DND-41 (cell line): ENCODE data around the gene FLNC.

Source experiments
- EZH2 ChIP-seq: IDR thresholded peaks from 3 replicates; pipeline ENCODE4 v1.6.1; 2012; ENCODE audit warnings: borderline replicate concordance, low read depth, mild to moderate bottlenecking, moderate library complexity, low read length, inconsistent platforms; ENCODE audit not compliant: severe bottlenecking
- TF ChIP-seq, protein P1 (sequence below): IDR thresholded peaks from 2 replicates; pipeline ENCODE4 v1.5.1; 2012; ENCODE audit warnings: borderline replicate concordance, low read length, moderate library complexity, mild to moderate bottlenecking; ENCODE audit not compliant: poor library complexity, severe bottlenecking; ENCODE audit errors: extremely low read depth

DNA sequence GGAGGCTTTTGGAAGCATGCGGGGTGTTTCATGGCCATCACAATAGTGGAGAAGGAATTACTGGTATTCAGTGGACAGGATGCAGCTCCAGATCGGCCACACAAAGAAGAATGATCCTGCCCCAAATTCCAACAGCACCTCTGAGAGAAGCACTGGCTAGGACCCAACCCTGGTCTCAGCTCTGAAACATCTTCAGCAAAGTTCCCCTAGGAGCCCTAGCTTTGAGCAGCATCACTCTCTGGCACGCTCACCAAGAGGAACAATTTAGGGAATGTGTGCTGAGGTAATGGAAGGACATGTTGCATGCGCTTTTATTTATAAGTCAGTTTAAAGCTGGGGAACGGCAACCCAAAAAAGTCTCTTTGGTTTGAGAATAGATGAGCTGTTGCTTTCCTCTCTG lies 49.1 kb upstream of the FLNC start:
- TF ChIP-seq, protein P1, sequence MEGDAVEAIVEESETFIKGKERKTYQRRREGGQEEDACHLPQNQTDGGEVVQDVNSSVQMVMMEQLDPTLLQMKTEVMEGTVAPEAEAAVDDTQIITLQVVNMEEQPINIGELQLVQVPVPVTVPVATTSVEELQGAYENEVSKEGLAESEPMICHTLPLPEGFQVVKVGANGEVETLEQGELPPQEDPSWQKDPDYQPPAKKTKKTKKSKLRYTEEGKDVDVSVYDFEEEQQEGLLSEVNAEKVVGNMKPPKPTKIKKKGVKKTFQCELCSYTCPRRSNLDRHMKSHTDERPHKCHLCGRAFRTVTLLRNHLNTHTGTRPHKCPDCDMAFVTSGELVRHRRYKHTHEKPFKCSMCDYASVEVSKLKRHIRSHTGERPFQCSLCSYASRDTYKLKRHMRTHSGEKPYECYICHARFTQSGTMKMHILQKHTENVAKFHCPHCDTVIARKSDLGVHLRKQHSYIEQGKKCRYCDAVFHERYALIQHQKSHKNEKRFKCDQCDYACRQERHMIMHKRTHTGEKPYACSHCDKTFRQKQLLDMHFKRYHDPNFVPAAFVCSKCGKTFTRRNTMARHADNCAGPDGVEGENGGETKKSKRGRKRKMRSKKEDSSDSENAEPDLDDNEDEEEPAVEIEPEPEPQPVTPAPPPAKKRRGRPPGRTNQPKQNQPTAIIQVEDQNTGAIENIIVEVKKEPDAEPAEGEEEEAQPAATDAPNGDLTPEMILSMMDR = no peak
- TF ChIP-seq EZH2 = no peak
